GM23338 (cell line): ENCODE results near the gene PTPRF.

Experiments used
- CREB1 ChIP-seq: fragments of 250-450 bp; sonication (Bioruptor Pico); IDR thresholded peaks from 2 replicates; pipeline ENCODE4 v1.5.0; 2020; ENCODE audit warnings: low read depth, mild to moderate bottlenecking, moderate library complexity
- EZH2 ChIP-seq: fragments of 200-600 bp; sonication (generic); IDR thresholded peaks from one replicate; pipeline ENCODE4 v1.8.0; 2017; ENCODE audit warnings: antibody characterized with exemption, mild to moderate bottlenecking, low read depth; ENCODE audit not compliant: unreplicated experiment
- EZH2phosphoT487 ChIP-seq: fragments of 200-600 bp; sonication (generic); IDR thresholded peaks from one replicate; pipeline ENCODE4 v1.8.1; 2018; ENCODE audit warnings: antibody characterized with exemption; ENCODE audit not compliant: unreplicated experiment
- POLR2AphosphoS5 ChIP-seq: IDR thresholded peaks from 2 replicates; pipeline ENCODE4 v1.6.1; 2016; ENCODE audit warnings: antibody characterized with exemption, low read depth
- ZNF114 ChIP-seq: fragments of 250-450 bp; sonication (Bioruptor Pico); IDR thresholded peaks from 2 replicates; pipeline ENCODE4 v1.5.0; 2020; ENCODE audit warnings: mild to moderate bottlenecking, moderate library complexity
- TF ChIP-seq, protein P1 (sequence below): IDR thresholded peaks from one replicate; pipeline ENCODE4 v1.6.1; 2018; ENCODE audit warnings: antibody characterized with exemption; ENCODE audit not compliant: unreplicated experiment
- TF ChIP-seq, protein P2 (sequence below), 2 experiments: fragments of 200-600 bp in 1 of 2; sonication (generic) in 1 of 2; conservative IDR thresholded peaks; 2 replicates each; pipeline versions ENCODE4 v1.5.1 to v1.6.1; 2016 to 2017; ENCODE audit warnings: antibody characterized with exemption in 2 of 2, low read depth in 2 of 2, mild to moderate bottlenecking in 2 of 2, moderate library complexity in 1 of 2

DNA sequence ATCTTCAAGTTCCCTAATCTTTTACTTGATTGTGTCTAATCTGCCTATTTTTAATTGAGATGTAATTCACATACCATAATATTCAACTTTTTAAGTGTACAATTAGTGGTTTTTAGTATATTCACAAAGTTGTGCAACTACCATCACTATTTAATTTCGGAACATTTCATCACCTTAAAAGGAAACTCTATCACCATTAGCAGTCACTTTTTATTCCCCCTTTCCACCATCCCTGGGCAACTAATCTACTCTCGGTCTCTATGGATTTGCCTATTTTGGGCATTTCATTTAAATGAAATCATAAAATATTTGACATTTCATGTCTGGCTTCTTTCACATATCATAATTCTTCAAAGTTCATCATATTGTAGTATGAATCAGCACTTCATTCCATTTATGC lies 46.3 kb upstream of the PTPRF start:
- TF ChIP-seq, protein P1, sequence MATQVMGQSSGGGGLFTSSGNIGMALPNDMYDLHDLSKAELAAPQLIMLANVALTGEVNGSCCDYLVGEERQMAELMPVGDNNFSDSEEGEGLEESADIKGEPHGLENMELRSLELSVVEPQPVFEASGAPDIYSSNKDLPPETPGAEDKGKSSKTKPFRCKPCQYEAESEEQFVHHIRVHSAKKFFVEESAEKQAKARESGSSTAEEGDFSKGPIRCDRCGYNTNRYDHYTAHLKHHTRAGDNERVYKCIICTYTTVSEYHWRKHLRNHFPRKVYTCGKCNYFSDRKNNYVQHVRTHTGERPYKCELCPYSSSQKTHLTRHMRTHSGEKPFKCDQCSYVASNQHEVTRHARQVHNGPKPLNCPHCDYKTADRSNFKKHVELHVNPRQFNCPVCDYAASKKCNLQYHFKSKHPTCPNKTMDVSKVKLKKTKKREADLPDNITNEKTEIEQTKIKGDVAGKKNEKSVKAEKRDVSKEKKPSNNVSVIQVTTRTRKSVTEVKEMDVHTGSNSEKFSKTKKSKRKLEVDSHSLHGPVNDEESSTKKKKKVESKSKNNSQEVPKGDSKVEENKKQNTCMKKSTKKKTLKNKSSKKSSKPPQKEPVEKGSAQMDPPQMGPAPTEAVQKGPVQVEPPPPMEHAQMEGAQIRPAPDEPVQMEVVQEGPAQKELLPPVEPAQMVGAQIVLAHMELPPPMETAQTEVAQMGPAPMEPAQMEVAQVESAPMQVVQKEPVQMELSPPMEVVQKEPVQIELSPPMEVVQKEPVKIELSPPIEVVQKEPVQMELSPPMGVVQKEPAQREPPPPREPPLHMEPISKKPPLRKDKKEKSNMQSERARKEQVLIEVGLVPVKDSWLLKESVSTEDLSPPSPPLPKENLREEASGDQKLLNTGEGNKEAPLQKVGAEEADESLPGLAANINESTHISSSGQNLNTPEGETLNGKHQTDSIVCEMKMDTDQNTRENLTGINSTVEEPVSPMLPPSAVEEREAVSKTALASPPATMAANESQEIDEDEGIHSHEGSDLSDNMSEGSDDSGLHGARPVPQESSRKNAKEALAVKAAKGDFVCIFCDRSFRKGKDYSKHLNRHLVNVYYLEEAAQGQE, result no peak
- TF ChIP-seq, protein P2, sequence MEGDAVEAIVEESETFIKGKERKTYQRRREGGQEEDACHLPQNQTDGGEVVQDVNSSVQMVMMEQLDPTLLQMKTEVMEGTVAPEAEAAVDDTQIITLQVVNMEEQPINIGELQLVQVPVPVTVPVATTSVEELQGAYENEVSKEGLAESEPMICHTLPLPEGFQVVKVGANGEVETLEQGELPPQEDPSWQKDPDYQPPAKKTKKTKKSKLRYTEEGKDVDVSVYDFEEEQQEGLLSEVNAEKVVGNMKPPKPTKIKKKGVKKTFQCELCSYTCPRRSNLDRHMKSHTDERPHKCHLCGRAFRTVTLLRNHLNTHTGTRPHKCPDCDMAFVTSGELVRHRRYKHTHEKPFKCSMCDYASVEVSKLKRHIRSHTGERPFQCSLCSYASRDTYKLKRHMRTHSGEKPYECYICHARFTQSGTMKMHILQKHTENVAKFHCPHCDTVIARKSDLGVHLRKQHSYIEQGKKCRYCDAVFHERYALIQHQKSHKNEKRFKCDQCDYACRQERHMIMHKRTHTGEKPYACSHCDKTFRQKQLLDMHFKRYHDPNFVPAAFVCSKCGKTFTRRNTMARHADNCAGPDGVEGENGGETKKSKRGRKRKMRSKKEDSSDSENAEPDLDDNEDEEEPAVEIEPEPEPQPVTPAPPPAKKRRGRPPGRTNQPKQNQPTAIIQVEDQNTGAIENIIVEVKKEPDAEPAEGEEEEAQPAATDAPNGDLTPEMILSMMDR (conservative IDR thresholded peaks at IDR 0.05; ENCODE audit: low read depth in 2 of 2), result no peak
- TF ChIP-seq CREB1 (CRISPR knock-in tag), result no peak
- no peak for TF ChIP-seq EZH2
- TF ChIP-seq EZH2phosphoT487, result no peak
- no peak for TF ChIP-seq POLR2AphosphoS5
- no peak for TF ChIP-seq ZNF114
